Measurements from ENCODE around the gene CCDC171. TPM values are rescaled to one million over a fixed set of nuclear protein-coding genes. Genes with fewer than 3 reads are reported as not detected.

CCDC171 gene
- polyA plus RNA-seq, 3 donors = 0.08 to 0.17 (median 0.10) TPM

GRCh38 chr9:15999422-16000339, 446.8 kb downstream of the CCDC171 start:
- H3K79me2 ChIP-seq (ENCODE audit: insufficient read depth, low read length) = no peaks in the 10 kb centered on the region
- no peak overlapping the region for H3K27ac ChIP-seq (ENCODE audit: low read depth in 1 of 2, low read length in 2 of 2)
- Mint-ChIP-seq H3K27ac (no peak overlapping the region), H3K36me3 (no peaks in the 10 kb centered on the region), H3K4me1 (no peaks in the 10 kb centered on the region), H3K27me3 (ENCODE audit: low read depth in 3 of 3) (peaks cover 0 to 3% (median 1%) of the 10 kb centered on the region in 3 donors), H3K9me3 (peaks cover 0 to 13% (median 5%) of the 10 kb centered on the region in 7 donors), H3K4me3 (no peak overlapping the region)
- TF ChIP-seq CTCF (IDR thresholded peaks at IDR 0.05) = no peak
- no peak for DNase-seq
- WGBS (ENCODE audit: insufficient coverage) = 94% methylated on average over 4 of the region's 7 CpGs
- H3K36me3 ChIP-seq (replicated peaks in 1 of 2; ENCODE audit: control insufficient read depth in 1 of 2, insufficient read depth in 2 of 2, low read length in 2 of 2) = no peaks in the 10 kb centered on the region
- no peak overlapping the region for H3K4me2 ChIP-seq (replicated peaks; ENCODE audit: extremely low read depth, low read length, poor library complexity, severe bottlenecking)
- no peaks in the 10 kb centered on the region for H4K20me1 ChIP-seq (ENCODE audit: insufficient read depth, low read length)
- H3K9me3 ChIP-seq (replicated peaks in 1 of 2; ENCODE audit: control insufficient read depth in 1 of 2, insufficient read depth in 1 of 2, low read length in 2 of 2) = peaks cover 0 to 3% of the 10 kb centered on the region in 2 donors
- no peak overlapping the region for H3K4me3 ChIP-seq (replicated peaks in 1 of 3; ENCODE audit: low read depth in 2 of 3, low read length in 3 of 3)
- H2AFZ ChIP-seq (ENCODE audit: insufficient read depth, low read depth, low read length, poor library complexity, severe bottlenecking) = no peak overlapping the region
- no peak overlapping the region for H3K9ac ChIP-seq (ENCODE audit: insufficient read depth, low read length, poor library complexity, severe bottlenecking)
- intact Hi-C loops (cut with micrococcal nuclease) = no loop called here
- no peaks in the 10 kb centered on the region for H3K27me3 ChIP-seq (ENCODE audit: control insufficient read depth in 2 of 2, insufficient read depth in 2 of 2, low read length in 2 of 2)
- H3K4me1 ChIP-seq (ENCODE audit: control insufficient read depth in 1 of 2, insufficient read depth in 2 of 2, low read length in 2 of 2) = no peaks in the 10 kb centered on the region

GRCh38 chr9:16000811-16001210, 448.0 kb downstream of the CCDC171 start:
- WGBS (ENCODE audit: insufficient coverage) = 96% methylated on average over 2 of the region's 2 CpGs
- no peak overlapping the region for H2AFZ ChIP-seq (ENCODE audit: insufficient read depth, low read depth, low read length, poor library complexity, severe bottlenecking)
- no peaks in the 10 kb centered on the region for H3K36me3 Mint-ChIP-seq
- TF ChIP-seq CTCF (IDR thresholded peaks at IDR 0.05) = no peak
- H3K4me1 ChIP-seq (ENCODE audit: control insufficient read depth in 1 of 2, insufficient read depth in 2 of 2, low read length in 2 of 2) = no peaks in the 10 kb centered on the region
- peaks cover 0 to 3% of the 10 kb centered on the region in 2 donors for H3K9me3 ChIP-seq (replicated peaks in 1 of 2; ENCODE audit: control insufficient read depth in 1 of 2, insufficient read depth in 1 of 2, low read length in 2 of 2)
- no peak for DNase-seq
- no peaks in the 10 kb centered on the region for H3K79me2 ChIP-seq (ENCODE audit: insufficient read depth, low read length)
- H3K27ac Mint-ChIP-seq = no peak overlapping the region
- H3K4me3 ChIP-seq (replicated peaks in 1 of 3; ENCODE audit: low read depth in 2 of 3, low read length in 3 of 3) = no peak overlapping the region
- peaks cover 0 to 3% (median 1%) of the 10 kb centered on the region in 3 donors for H3K27me3 Mint-ChIP-seq (ENCODE audit: low read depth in 3 of 3)
- H3K27ac ChIP-seq (ENCODE audit: low read depth in 1 of 2, low read length in 2 of 2) = no peak overlapping the region
- no peak overlapping the region for H3K4me3 Mint-ChIP-seq
- no peaks in the 10 kb centered on the region for H3K27me3 ChIP-seq (ENCODE audit: control insufficient read depth in 2 of 2, insufficient read depth in 2 of 2, low read length in 2 of 2)
- intact Hi-C loops (cut with micrococcal nuclease) = no loop called here
- peaks cover 0 to 16% (median 5%) of the 10 kb centered on the region in 7 donors for H3K9me3 Mint-ChIP-seq
- H3K9ac ChIP-seq (ENCODE audit: insufficient read depth, low read length, poor library complexity, severe bottlenecking) = no peak overlapping the region
- no peaks in the 10 kb centered on the region for H3K36me3 ChIP-seq (replicated peaks in 1 of 2; ENCODE audit: control insufficient read depth in 1 of 2, insufficient read depth in 2 of 2, low read length in 2 of 2)
- H4K20me1 ChIP-seq (ENCODE audit: insufficient read depth, low read length) = no peaks in the 10 kb centered on the region
- H3K4me1 Mint-ChIP-seq = no peaks in the 10 kb centered on the region
- no peak overlapping the region for H3K4me2 ChIP-seq (replicated peaks; ENCODE audit: extremely low read depth, low read length, poor library complexity, severe bottlenecking)

Data from CD14-positive monocyte (primary cell).